PC-3 (cell line): Measurements from ENCODE around the gene PRR5.

ENCODE experiments used
- CTCF ChIP-seq: fragments of 300-600 bp; sonication (generic); conservative IDR thresholded peaks from 2 replicates; pipeline ENCODE4 v1.5.1; 2017; ENCODE audit warnings: antibody characterized with exemption, low read depth, mild to moderate bottlenecking, low read length
- EZH2 ChIP-seq: fragments of 300-600 bp; sonication (generic); IDR thresholded peaks from one replicate; pipeline ENCODE4 v1.6.1; 2017; ENCODE audit warnings: antibody characterized with exemption, mild to moderate bottlenecking, low read length; ENCODE audit not compliant: unreplicated experiment

- no peak for TF ChIP-seq EZH2
- no peak for TF ChIP-seq CTCF
Measured at GRCh38 chr22:44722611-44723010, 20.6 kb downstream of the PRR5 start.
